Measurements from ENCODE around the gene P3H2.

The P3H2 gene

DNA sequence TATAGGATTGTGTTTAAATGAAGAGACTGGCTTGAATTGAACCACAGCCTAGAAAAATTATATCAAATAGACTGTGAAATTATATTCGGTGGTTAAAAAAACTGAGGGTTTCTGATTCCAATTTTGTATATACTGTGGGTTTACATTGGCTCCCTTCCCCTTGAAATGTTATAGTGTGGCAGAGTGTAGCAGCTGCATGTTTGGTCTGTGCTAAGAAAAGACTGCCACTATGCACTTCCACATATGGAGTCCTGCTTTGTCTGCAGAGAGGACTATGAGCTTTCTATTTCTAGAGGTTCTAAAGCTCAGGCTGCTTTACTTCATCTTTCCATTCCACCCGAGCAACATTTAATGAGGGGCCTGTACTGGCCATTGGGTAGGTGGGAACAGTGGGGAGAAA, 112.3 kb downstream of the P3H2 start:
- Mint-ChIP-seq H3K9me3 (no peaks in the 10 kb centered on the region), H3K4me1 (no peaks in the 10 kb centered on the region)
- ATAC-seq, result no peak

DNA sequence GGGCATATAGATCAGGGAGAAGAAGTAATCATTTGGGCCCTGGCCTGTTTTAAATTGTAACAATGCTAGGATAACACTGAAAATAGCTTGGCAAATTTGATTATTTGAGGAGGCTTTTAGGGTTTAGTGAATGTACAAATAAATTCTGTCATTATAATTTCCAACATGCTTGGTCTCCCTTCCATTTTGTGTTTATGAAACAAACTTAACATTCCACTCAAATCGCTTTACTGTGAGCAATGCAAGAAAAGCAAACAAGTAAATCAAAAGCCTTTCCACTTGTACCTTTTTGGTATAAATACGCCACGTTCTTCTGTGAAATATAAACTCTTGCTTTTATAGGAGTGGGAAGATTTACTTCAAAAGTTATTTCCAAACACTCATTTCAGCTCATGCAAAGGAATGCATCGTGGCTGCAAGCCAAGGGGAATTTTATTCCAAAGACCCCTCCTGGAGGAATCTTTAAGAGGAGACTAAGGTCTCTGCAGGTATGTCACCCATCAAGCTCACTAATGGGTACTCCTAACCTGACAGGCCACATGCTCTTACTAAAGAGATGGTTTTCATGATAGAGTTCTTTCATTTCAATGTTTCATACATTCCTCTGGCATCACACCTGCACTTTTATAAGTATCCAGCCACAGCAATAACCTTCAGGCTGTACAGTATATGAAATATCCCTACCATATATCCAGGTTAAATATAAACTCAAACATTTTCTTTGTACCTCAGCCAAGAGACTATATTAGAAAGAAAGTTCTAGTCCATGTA, 115.2 kb downstream of the P3H2 start:
- H3K36me3 Mint-ChIP-seq, result no peaks in the 10 kb centered on the region
- H3K4me1 Mint-ChIP-seq, result no peaks in the 10 kb centered on the region
- no peak for ATAC-seq
- no peak overlapping the region for H3K27ac Mint-ChIP-seq
- no peak for DNase-seq (ENCODE audit: low spot score in 2 of 2)
- no peaks in the 10 kb centered on the region for H3K9me3 Mint-ChIP-seq
- H3K4me3 Mint-ChIP-seq, result no peak overlapping the region

More for the DNA sequence above, 112.3 kb downstream of the P3H2 start:
- no peak overlapping the region for H3K4me3 Mint-ChIP-seq
- no peaks in the 10 kb centered on the region for H3K36me3 Mint-ChIP-seq
- no peak for DNase-seq (ENCODE audit: low spot score in 2 of 2)
- no peak overlapping the region for H3K27ac Mint-ChIP-seq

DNA sequence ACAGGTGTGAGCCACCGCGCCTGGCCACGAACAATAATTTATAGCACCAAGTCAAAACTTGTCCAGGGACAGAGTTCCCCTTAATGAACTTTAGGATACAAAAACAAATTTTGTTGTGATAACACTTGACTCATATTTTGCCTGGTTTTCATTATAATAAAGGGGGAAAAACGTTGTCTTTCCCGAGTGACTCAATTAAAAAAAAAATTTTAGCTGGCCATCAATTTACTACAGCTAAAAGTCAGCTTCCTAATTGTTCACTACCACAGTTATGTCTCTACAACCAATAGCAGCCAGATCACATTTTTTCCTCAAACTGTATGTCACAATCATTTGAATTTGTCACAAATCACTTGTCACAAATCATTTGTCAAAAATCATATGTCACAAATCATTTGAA, 116.0 kb downstream of the P3H2 start:
- Mint-ChIP-seq H3K9me3 (no peaks in the 10 kb centered on the region), H3K27ac (no peak overlapping the region), H3K4me3 (no peak overlapping the region), H3K4me1 (no peaks in the 10 kb centered on the region), H3K36me3 (no peaks in the 10 kb centered on the region)
- DNase-seq (ENCODE audit: low spot score in 2 of 2), result no peak
- no peak for ATAC-seq

DNA sequence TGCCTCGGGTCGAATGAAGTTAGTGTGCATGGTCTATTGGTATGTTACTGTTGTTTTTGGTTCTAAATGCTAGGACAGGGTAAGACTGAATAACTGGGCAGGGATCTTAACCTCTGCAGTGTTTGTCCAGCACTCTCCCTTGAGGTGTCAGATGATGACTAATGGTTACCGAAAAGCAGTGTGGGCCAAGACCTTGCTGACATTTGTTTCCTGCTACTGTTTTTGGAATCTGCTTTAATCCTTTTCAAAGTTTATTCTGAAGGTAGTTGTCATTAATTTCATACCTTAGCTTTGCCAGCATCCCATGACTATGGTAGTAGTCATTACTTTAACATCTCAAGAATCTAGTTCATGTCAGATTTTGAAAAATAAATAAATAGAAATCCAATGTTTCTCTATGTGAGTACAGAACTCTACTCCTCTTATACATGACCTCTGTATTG, 117.0 kb downstream of the P3H2 start:
- no peak for DNase-seq (ENCODE audit: low spot score in 2 of 2)
- H3K27ac Mint-ChIP-seq, result no peak overlapping the region
- no peak for ATAC-seq

DNA sequence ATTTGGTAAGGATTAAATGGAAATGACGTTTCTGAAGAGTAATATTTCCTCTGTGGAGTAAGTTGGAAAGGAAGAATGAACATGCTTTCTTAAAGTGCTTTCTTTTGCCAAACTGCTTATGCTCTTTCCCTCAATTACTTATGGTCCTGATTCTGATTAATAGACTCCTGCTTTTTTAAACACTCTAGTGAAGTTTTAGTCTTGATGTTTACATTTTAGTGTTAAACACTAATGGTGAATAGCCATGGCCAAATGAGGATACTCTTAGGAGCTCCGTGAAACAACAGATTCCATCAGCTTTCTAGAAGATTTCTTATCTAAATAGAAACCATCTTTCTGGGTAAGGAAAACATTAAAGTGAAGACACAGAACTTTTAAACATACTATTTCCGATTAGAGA, 117.6 kb downstream of the P3H2 start:
- DNase-seq (ENCODE audit: low spot score in 2 of 2), result no peak
- Mint-ChIP-seq H3K9me3 (no peaks in the 10 kb centered on the region), H3K4me1 (no peaks in the 10 kb centered on the region), H3K27ac (no peak overlapping the region), H3K36me3 (no peaks in the 10 kb centered on the region), H3K4me3 (no peak overlapping the region)
- no peak for ATAC-seq

More for the DNA sequence above, 117.0 kb downstream of the P3H2 start:
- H3K4me1 Mint-ChIP-seq, result no peaks in the 10 kb centered on the region
- H3K9me3 Mint-ChIP-seq, result no peaks in the 10 kb centered on the region
- H3K36me3 Mint-ChIP-seq, result no peaks in the 10 kb centered on the region
- no peak overlapping the region for H3K4me3 Mint-ChIP-seq

DNA sequence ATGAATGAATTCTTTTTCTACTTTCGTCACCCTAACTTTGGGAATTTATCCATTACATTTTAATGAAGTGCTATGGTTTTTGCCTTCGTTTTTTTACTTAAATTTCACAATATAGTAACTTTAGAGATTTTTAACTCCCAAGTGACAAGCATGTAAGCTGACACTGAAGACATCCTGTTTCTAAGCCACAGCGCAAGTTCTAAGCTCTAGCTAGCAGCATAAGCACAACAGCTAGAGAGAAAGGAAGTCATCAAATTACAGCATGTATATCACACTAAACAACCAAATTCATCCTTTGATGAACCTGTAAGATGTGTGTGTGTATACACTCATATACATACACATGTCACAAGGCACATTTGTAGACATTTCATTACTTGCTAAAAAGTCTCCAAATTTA, 119.3 kb downstream of the P3H2 start:
- H3K9me3 Mint-ChIP-seq, result no peaks in the 10 kb centered on the region
- no peaks in the 10 kb centered on the region for H3K4me1 Mint-ChIP-seq
- no peaks in the 10 kb centered on the region for H3K36me3 Mint-ChIP-seq
- no peak for ATAC-seq
- H3K27ac Mint-ChIP-seq, result no peak overlapping the region
- no peak for DNase-seq (ENCODE audit: low spot score in 2 of 2)
- no peak overlapping the region for H3K4me3 Mint-ChIP-seq

DNA sequence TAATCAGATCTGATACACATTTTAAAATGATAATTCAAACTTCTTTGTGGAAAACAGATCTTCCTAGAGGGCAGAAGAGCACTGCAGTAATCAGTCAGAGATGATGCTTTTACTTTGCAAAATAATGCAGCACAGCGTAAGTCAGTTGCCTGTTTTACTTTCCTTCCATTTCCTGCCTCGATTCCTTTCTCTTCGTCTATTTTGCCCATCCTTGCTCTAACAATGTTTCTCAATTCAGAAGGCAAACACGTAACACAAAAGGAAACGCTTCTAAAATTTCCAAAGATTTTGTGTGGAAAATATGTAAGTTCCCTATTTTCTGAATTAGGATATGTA, 119.9 kb downstream of the P3H2 start:
- Mint-ChIP-seq H3K4me3 (no peak overlapping the region), H3K4me1 (no peaks in the 10 kb centered on the region), H3K36me3 (no peaks in the 10 kb centered on the region), H3K9me3 (no peaks in the 10 kb centered on the region), H3K27ac (no peak overlapping the region)
- ATAC-seq (no peak), DNase-seq (ENCODE audit: low spot score in 2 of 2) (no peak)

DNA sequence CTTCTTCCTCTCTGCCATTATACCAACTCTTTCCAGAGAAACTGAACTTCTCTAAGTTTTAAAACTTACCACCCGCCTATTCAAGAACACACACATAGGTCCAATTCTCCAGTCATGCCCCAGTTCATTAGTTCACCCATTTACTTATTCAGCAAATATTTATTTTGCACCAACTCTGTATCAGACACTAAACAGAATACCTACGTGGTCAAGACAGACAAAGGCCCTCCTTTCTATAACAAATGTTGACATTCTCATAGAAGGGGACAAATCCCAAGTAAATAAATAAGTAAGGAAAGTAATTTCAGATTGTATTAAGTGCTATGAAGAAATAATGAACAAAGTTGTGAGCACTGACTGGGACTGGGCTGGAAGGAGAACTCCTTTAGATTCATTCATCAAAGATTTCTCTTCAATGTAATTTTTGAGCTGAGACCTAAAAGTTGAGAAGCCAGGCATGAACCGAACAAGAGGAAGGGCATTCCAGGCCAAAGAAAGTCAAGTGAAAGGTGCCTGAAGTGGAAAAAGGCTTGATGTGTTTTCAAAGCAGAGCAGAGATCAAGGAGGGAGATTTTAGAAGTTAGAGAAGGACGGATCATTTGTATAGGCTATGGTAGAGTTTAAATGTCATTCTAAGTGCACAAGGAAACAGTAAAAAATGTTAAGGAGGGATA, 120.4 kb downstream of the P3H2 start:
- Mint-ChIP-seq H3K27ac (no peak overlapping the region), H3K36me3 (no peaks in the 10 kb centered on the region), H3K9me3 (no peaks in the 10 kb centered on the region), H3K4me1 (no peaks in the 10 kb centered on the region), H3K4me3 (no peak overlapping the region)
- ATAC-seq, result no peak
- DNase-seq (ENCODE audit: low spot score in 2 of 2), result no peak

DNA sequence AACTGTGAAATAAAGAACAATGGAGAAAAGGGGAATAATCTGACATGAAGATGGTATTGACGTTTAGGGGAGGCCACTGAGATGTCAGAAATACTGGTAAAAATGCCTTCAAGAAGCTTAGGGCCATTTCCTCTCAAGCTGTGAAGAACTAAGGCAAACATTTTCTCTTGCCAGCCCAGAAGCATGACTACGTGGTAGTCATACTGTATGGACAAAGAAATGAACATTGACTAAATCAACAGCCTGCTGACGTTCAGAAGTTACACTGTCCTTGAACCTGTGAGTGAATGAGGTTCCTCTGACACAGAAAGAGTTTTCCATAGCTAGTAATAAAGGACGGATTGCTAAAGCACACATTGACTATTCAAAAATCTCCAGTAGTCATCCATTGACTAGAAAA, 121.0 kb downstream of the P3H2 start:
- H3K9me3 Mint-ChIP-seq, result no peaks in the 10 kb centered on the region

DNA sequence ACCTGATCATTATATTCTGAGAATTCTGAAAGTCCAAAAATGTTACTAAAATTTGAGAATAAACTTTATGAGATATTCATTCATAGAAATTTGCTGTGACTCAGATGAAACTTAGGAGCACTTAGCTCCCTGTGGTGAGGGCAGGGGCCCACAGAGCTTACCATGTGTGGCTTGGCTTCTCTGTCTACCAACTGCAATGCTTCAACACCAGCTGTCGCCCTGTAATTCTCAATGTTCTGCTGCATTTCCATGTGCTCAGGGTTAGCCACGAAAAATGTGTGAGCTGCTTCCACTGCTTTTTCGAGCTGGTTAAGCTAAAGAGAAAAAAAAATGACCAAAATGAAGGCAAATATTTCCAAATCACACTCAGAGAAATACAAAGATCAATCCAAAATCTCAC, 125.6 kb downstream of the P3H2 start:
- DNase-seq (ENCODE audit: low spot score in 2 of 2), result no peak
- no peaks in the 10 kb centered on the region for H3K4me1 Mint-ChIP-seq
- ATAC-seq, result no peak
- H3K9me3 Mint-ChIP-seq, result no peaks in the 10 kb centered on the region
- H3K27ac Mint-ChIP-seq, result no peak overlapping the region
- H3K36me3 Mint-ChIP-seq, result no peaks in the 10 kb centered on the region
- H3K4me3 Mint-ChIP-seq, result no peak overlapping the region

More for the DNA sequence above, 121.0 kb downstream of the P3H2 start:
- no peaks in the 10 kb centered on the region for H3K36me3 Mint-ChIP-seq
- no peaks in the 10 kb centered on the region for H3K4me1 Mint-ChIP-seq
- DNase-seq (ENCODE audit: low spot score in 2 of 2), result no peak
- no peak for ATAC-seq
- no peak overlapping the region for H3K27ac Mint-ChIP-seq
- H3K4me3 Mint-ChIP-seq, result no peak overlapping the region

DNA sequence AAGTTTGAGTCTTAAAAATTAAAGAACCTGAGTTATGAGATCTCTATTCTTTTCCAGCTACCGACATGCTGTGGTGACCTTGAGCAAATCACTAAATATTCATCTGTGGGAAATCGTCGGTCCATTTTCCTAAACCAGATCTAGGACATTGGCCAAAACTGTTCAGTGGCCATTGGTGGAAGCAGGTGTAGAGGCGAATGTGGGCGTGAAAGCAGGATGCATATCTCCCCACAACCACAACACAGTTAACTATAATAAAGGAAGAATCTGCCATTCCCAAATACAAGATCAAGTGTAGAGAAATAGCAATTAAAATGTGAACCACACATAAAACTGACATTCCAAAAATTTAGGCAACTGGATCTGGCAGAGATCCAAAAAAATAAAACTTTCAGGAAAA, 129.9 kb downstream of the P3H2 start:
- no peaks in the 10 kb centered on the region for H3K9me3 Mint-ChIP-seq
- no peak for ATAC-seq
- DNase-seq (ENCODE audit: low spot score in 2 of 2), result no peak
- no peaks in the 10 kb centered on the region for H3K36me3 Mint-ChIP-seq
- no peaks in the 10 kb centered on the region for H3K4me1 Mint-ChIP-seq
- H3K4me3 Mint-ChIP-seq, result no peak overlapping the region
- H3K27ac Mint-ChIP-seq, result no peak overlapping the region

DNA sequence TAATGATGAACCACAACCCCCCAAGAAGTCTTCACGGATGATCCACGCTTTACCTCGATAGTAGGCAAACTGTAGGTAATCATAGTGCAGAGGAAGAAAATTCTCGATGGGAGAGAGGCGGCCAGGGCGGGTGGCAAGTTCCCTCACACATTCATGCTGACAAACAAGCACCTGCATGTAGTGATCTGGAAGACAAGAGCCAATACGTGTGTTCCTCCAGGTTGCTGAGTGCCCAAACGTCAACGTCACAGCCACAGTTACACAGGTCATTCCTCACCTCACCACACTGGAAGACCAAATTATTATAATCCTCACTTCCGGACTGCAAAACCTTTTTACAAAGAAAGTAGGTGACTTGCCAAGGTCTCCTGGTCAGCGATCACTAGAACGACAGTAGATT, 131.8 kb downstream of the P3H2 start:
- DNase-seq (ENCODE audit: low spot score in 2 of 2) (no peak), ATAC-seq (no peak)
- Mint-ChIP-seq H3K4me3 (no peak overlapping the region), H3K27ac (no peak overlapping the region), H3K9me3 (no peaks in the 10 kb centered on the region), H3K36me3 (no peaks in the 10 kb centered on the region), H3K4me1 (no peaks in the 10 kb centered on the region)

DNA sequence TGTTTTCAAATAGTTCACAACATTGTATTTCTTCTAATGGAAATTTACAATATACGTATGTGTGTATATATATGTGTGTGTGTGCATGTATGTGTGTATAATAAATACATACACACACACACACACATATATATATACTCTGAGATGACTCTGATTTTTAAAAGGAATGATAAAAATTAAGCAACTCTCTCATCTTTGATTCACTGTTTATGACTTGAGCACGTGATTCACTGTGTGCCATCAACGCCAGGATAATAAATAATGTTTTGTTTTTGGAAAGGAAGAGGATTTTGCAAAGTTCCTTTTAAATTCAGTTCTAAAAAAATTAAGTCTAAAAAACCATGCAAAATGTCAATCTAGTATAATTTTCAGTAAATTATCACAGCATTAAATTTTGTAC, 132.4 kb downstream of the P3H2 start:
- Mint-ChIP-seq H3K4me3 (no peak overlapping the region), H3K36me3 (no peaks in the 10 kb centered on the region), H3K27ac (no peak overlapping the region), H3K4me1 (no peaks in the 10 kb centered on the region), H3K9me3 (no peaks in the 10 kb centered on the region)
- ATAC-seq (no peak), DNase-seq (ENCODE audit: low spot score in 2 of 2) (no peak)

DNA sequence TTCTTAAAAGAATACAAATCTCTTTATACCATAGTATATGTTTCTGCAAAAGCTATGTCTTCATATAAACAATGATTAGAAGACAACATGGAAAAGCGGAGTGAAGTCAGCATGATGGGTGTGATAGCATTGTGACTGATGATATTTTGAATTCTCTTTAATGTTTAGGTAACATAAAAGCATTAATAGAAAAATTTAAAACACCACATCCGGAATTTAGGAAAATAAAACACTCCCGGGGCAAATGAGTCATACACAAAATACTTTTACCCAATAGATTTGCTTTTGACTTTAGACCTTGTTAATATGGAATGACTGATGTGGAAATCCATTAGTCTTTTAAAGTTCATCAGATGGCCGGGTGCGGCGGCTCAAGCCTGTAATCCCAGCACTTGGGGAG, 134.7 kb downstream of the P3H2 start:
- DNase-seq (ENCODE audit: low spot score in 2 of 2) (no peak), ATAC-seq (no peak)
- no peaks in the 10 kb centered on the region for H3K9me3 Mint-ChIP-seq
- no peaks in the 10 kb centered on the region for H3K4me1 Mint-ChIP-seq
- H3K36me3 Mint-ChIP-seq, result no peaks in the 10 kb centered on the region
- no peak overlapping the region for H3K4me3 Mint-ChIP-seq
- no peak overlapping the region for H3K27ac Mint-ChIP-seq

DNA sequence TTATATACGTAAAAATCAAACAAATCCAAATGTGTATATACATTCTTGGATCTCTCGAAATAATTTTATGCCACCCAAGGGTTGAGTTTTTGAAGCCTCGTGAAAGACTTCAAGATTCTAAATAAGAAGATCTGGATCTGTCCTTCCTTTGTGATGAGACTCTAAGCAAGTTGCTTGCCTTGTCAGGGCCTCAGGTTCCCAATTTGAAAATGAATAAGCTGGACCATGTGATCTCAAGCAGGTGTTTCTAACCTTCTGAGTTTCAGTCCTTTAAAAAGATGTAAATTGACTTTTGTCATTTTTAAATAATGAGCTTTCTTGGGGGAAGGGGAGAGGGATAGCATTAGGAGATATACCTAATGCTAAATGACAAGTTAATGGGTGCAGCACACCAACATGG, 137.1 kb downstream of the P3H2 start:
- Mint-ChIP-seq H3K36me3 (no peaks in the 10 kb centered on the region), H3K9me3 (no peaks in the 10 kb centered on the region), H3K4me3 (no peak overlapping the region), H3K27ac (no peak overlapping the region), H3K4me1 (no peaks in the 10 kb centered on the region)
- ATAC-seq, result no peak
- DNase-seq (ENCODE audit: low spot score in 2 of 2), result no peak

DNA sequence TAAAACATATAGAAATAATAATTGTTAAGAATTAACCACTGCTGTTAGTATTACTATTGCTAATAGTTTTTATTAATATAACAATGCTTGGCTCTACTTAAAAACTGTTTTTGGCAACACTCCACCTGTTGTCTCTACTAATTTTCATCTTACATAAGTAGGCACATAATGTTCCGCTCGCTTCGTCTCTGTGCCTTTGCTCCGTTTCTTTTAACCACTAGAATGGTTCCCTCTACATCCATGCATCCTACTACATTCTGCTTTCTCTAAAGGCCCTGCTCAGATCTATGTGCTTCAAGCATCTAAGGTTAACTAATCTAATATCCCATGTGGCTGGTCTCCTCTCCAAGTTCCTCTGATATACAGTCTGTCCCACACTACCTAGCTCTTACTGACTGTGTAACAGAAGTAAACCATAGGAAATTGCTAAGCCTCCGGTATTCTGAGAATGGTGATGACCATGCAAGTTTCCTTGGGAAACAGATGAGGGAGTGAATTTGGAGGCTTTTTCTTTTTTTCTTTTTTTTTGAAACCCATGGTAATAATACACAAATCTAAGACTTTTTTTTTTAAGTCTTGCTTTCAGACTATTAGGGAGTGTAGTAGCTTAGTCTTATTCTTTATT, 138.3 kb downstream of the P3H2 start:
- no peaks in the 10 kb centered on the region for H3K36me3 Mint-ChIP-seq
- DNase-seq (ENCODE audit: low spot score in 2 of 2), result no peak
- no peaks in the 10 kb centered on the region for H3K4me1 Mint-ChIP-seq
- no peak overlapping the region for H3K27ac Mint-ChIP-seq
- H3K9me3 Mint-ChIP-seq, result no peaks in the 10 kb centered on the region
- no peak overlapping the region for H3K4me3 Mint-ChIP-seq
- no peak for ATAC-seq

Measured in stimulated activated effector memory CD8-positive, alpha-beta T cell treated with anti-CD3 and anti-CD28 coated beads, Interleukin-12 subunit alpha, Interleukin-12 subunit beta, amount 100 ng/mL, for 72 hours (primary cell).